Measurements from ENCODE around the gene ZFP91. TPM values are rescaled to one million over a fixed set of nuclear protein-coding genes. Genes with fewer than 3 reads are reported as not detected.
A peak's percentile ranks its signal among the peaks of the same experiment; 100 is the strongest.

ZFP91 gene
- total and polyA plus RNA-seq, 2 experiments from 2014 or later: 10.2 to 30.0 TPM

DNA sequence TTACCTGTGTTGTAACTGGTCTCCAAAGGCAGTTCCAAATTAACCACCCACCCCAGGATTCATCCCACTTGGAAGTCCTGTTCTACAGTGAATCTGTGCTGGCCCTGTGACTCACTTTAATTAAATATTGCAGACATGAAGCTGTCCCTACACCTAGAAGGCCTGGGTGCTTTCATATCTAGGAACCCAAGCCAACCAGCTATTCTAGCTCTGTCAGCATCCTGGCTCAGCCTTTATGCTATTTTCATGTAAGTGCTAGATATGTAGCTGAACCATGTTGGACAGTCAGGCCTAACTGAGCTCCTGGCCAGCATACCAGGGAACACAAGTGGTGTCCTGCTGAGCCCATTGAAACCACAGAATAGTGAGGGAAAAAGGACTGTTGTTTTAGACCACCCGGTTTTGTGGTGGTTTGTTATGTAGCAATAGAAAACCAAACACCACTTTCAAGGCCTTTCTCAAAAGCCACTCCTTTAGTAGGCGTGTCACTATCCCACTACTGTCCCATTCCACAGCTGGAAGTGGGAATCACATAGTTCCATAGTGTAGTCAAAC is 73.9 kb downstream of the ZFP91 start:
- Mint-ChIP-seq H3K27ac (no peak overlapping the region), H3K27me3 (ENCODE audit: insufficient read depth, low read depth, poor library complexity) (peaks cover 2% of the 10 kb centered on the region), H3K9me3 (peaks cover 3% of the 10 kb centered on the region; the same call in 2 of the 3 replicates), H3K4me3 (no peak overlapping the region), H3K4me1 (peaks cover 8% of the 10 kb centered on the region; the same call in 2 of the 3 replicates), H3K36me3 (ENCODE audit: low read depth) (no peaks in the 10 kb centered on the region)
- Histone ChIP-seq H3K27ac (ENCODE audit: low read depth) (no peak overlapping the region), H4K20me1 (replicated peaks; ENCODE audit: insufficient read depth) (no peaks in the 10 kb centered on the region), H3K27me3 (ENCODE audit: insufficient read depth) (no peaks in the 10 kb centered on the region), H3K4me3 (no peak overlapping the region), H3K4me2 (no peak overlapping the region), H3K79me2 (replicated peaks; ENCODE audit: insufficient read depth) (no peaks in the 10 kb centered on the region), H3F3A (replicated peaks; ENCODE audit: low read depth) (no peaks in the 10 kb centered on the region), H2AFZ (0 out of 2 replicates have a peak overlapping the region, but pooled peaks have one; percentile 70), H3K4me1 (ENCODE audit: insufficient read depth) (peaks cover 11% of the 10 kb centered on the region; the same call in 1 of the 2 replicates), H3K9me2 (ENCODE audit: insufficient read depth) (peaks cover 2% of the 10 kb centered on the region; the same call in 1 of the 2 replicates), H3K36me3 (ENCODE audit: insufficient read depth) (no peaks in the 10 kb centered on the region)
- ATAC-seq: peak; percentile 26; the same call in 1 of the 3 replicates
- DNase-seq (ENCODE audit: low spot score): peak; percentile 17
- TF ChIP-seq CREB1 (CRISPR knock-in tag; IDR thresholded peaks at IDR 0.05; ENCODE audit: low read depth): no peak

DNA sequence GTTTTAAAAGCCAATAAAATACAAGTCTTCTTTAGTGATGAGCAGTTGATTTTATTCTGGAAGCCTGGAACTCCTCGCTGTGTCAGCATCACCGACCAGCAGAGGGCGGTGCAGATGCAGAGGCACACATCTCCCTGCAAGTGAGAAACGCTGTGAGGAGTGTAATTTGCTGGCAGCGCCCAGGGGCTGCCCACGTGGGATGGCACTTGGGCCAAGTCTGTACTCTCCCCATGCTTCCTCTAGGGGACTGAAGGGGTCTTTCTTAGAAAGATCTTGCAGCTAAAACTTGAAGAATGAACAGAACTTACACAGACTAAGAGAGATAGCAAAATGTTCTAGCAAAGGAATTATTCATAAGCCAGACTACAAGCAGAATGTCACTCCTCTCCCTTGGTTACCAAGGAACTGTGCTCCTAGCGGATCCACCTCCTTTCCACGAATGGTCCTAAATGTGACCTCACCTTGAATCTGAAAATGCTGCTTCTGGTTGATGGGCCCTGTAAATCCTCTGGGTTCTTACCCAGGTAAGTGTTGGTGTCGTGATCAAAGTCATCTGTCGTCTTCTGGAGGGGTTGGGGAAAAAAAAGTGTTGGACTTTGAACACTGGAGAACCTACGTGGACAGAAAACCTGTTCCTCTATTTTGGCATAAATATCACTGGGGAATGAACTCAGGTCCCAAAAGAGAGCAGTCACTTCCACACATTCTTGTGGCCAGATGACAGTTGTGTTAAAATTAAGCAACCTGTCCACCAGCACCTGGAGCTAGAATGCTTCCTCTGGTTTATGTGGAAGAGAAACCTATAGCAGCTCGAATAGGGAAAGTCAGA is 75.4 kb downstream of the ZFP91 start:
- no peak overlapping the region for H3K27ac Mint-ChIP-seq
- no peak overlapping the region for H3K4me2 ChIP-seq
- no peak overlapping the region for H3K27ac ChIP-seq (ENCODE audit: low read depth)
- peaks cover 2% of the 10 kb centered on the region for H3K27me3 Mint-ChIP-seq (ENCODE audit: insufficient read depth, low read depth, poor library complexity)
- no peak overlapping the region for H3K4me3 ChIP-seq
- ATAC-seq: peak; percentile 99
- H3K36me3 ChIP-seq (ENCODE audit: insufficient read depth): no peaks in the 10 kb centered on the region
- no peaks in the 10 kb centered on the region for H3K9me3 Mint-ChIP-seq
- no peaks in the 10 kb centered on the region for H3F3A ChIP-seq (replicated peaks; ENCODE audit: low read depth)
- no peaks in the 10 kb centered on the region for H3K36me3 Mint-ChIP-seq (ENCODE audit: low read depth)
- no peaks in the 10 kb centered on the region for H3K79me2 ChIP-seq (replicated peaks; ENCODE audit: insufficient read depth)
- peak overlapping the region; percentile 24; the same call in 1 of the 2 replicates for H2AFZ ChIP-seq
- H3K4me1 Mint-ChIP-seq: peaks cover 8% of the 10 kb centered on the region; the same call in 2 of the 3 replicates
- H4K20me1 ChIP-seq (replicated peaks; ENCODE audit: insufficient read depth): no peaks in the 10 kb centered on the region
- peaks cover 11% of the 10 kb centered on the region; the same call in 1 of the 2 replicates for H3K4me1 ChIP-seq (ENCODE audit: insufficient read depth)
- no peaks in the 10 kb centered on the region for H3K27me3 ChIP-seq (ENCODE audit: insufficient read depth)
- TF ChIP-seq CREB1 (CRISPR knock-in tag; IDR thresholded peaks at IDR 0.05; ENCODE audit: low read depth): 0 out of 2 replicates have a peak, but pooled peaks have one; percentile 31
- no peak for TF ChIP-seq NANOG (IDR thresholded peaks at IDR 0.05; ENCODE audit: borderline replicate concordance)
- TF ChIP-seq, protein P1, sequence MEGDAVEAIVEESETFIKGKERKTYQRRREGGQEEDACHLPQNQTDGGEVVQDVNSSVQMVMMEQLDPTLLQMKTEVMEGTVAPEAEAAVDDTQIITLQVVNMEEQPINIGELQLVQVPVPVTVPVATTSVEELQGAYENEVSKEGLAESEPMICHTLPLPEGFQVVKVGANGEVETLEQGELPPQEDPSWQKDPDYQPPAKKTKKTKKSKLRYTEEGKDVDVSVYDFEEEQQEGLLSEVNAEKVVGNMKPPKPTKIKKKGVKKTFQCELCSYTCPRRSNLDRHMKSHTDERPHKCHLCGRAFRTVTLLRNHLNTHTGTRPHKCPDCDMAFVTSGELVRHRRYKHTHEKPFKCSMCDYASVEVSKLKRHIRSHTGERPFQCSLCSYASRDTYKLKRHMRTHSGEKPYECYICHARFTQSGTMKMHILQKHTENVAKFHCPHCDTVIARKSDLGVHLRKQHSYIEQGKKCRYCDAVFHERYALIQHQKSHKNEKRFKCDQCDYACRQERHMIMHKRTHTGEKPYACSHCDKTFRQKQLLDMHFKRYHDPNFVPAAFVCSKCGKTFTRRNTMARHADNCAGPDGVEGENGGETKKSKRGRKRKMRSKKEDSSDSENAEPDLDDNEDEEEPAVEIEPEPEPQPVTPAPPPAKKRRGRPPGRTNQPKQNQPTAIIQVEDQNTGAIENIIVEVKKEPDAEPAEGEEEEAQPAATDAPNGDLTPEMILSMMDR (conservative IDR thresholded peaks at IDR 0.05; ENCODE audit: low read depth in 2 of 2): peak; percentile 89 to 98
- peaks cover 2% of the 10 kb centered on the region; the same call in 1 of the 2 replicates for H3K9me2 ChIP-seq (ENCODE audit: insufficient read depth)
- peak; percentile 88 for DNase-seq (ENCODE audit: low spot score)
- H3K4me3 Mint-ChIP-seq: no peak overlapping the region

DNA sequence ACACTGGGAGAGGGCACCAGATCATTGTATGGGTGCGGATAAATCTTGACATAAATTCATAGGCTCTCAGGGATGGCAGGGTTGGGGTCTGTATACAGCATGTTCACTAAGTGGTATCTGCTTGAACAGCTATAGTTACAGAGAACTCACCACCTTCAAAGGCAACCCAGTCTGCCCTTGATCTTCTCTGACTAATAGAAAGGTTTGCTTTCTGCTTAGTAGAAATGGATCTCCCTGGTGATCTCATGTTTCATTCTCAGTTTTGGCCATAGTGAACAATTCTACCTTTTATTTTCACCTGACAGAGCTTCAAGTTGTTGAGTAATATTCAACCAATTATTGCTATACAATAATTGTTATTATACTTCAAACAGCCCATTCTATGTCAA is 76.0 kb downstream of the ZFP91 start:
- H3K4me1 Mint-ChIP-seq: peaks cover 8% of the 10 kb centered on the region; the same call in 2 of the 3 replicates
- no peaks in the 10 kb centered on the region for H3K36me3 Mint-ChIP-seq (ENCODE audit: low read depth)
- Histone ChIP-seq H3F3A (replicated peaks; ENCODE audit: low read depth) (no peaks in the 10 kb centered on the region), H3K79me2 (replicated peaks; ENCODE audit: insufficient read depth) (no peaks in the 10 kb centered on the region), H3K4me2 (no peak overlapping the region), H3K27ac (ENCODE audit: low read depth) (no peak overlapping the region), H4K20me1 (replicated peaks; ENCODE audit: insufficient read depth) (no peaks in the 10 kb centered on the region), H3K36me3 (ENCODE audit: insufficient read depth) (no peaks in the 10 kb centered on the region), H2AFZ (no peak overlapping the region), H3K27me3 (ENCODE audit: insufficient read depth) (no peaks in the 10 kb centered on the region), H3K4me3 (no peak overlapping the region), H3K9me2 (ENCODE audit: insufficient read depth) (peaks cover 2% of the 10 kb centered on the region; the same call in 1 of the 2 replicates), H3K4me1 (ENCODE audit: insufficient read depth) (peaks cover 11% of the 10 kb centered on the region; the same call in 1 of the 2 replicates)
- no peaks in the 10 kb centered on the region for H3K9me3 Mint-ChIP-seq
- H3K4me3 Mint-ChIP-seq: no peak overlapping the region
- DNase-seq (ENCODE audit: low spot score): no peak
- no peak overlapping the region for H3K27ac Mint-ChIP-seq
- peaks cover 2% of the 10 kb centered on the region for H3K27me3 Mint-ChIP-seq (ENCODE audit: insufficient read depth, low read depth, poor library complexity)
- no peak for ATAC-seq
- TF ChIP-seq JUNB (IDR thresholded peaks at IDR 0.05; ENCODE audit: unreplicated experiment) (no peak), STAT1 (IDR thresholded peaks at IDR 0.05; ENCODE audit: unreplicated experiment) (no peak)
- TF ChIP-seq, protein P1 (conservative IDR thresholded peaks at IDR 0.05; ENCODE audit: low read depth in 2 of 2): no peak
